Brain microvascular endothelial cell (primary cell): ENCODE measurements around the gene PTCHD4.

Experiments
- DNase-seq: peaks from one replicate; pipeline ENCODE4 v3.0.0-alpha.2; 2020
- H3K27ac ChIP-seq: fragments of 250-450 bp; sonication (Bioruptor Pico); 2 replicates; pipeline ENCODE4 v1.5.1; 2020; ENCODE audit warnings: mild to moderate bottlenecking, moderate library complexity
- H3K27me3 ChIP-seq: fragments of 250-450 bp; sonication (Bioruptor Pico); replicated peaks from 2 replicates; pipeline ENCODE4 v1.5.1; 2020; ENCODE audit warnings: mild to moderate bottlenecking
- H3K36me3 ChIP-seq: fragments of 250-450 bp; sonication (Bioruptor Pico); replicated peaks from 2 replicates; pipeline ENCODE4 v1.5.1; 2020; ENCODE audit warnings: mild to moderate bottlenecking
- H3K4me3 ChIP-seq: 2 replicates; pipeline ENCODE4 v1.5.1; 2011; ENCODE audit warnings: low read depth, mild to moderate bottlenecking, control low read depth, low read length, moderate library complexity
- in situ Hi-C: cut with HindIII; loops from 2 replicates; pipeline ENCODE4 v1.10.0; 2017; ENCODE audit warnings: low sequenced_read_pairs, low pct_ligation_motif_present
- TF ChIP-seq, protein P1 (sequence below): IDR thresholded peaks from 2 replicates; pipeline ENCODE4 v1.5.1; 2011; ENCODE audit warnings: low read depth, mild to moderate bottlenecking, moderate library complexity, low read length, control low read depth, inconsistent platforms; ENCODE audit errors: missing control alignments

PTCHD4 gene

DNA sequence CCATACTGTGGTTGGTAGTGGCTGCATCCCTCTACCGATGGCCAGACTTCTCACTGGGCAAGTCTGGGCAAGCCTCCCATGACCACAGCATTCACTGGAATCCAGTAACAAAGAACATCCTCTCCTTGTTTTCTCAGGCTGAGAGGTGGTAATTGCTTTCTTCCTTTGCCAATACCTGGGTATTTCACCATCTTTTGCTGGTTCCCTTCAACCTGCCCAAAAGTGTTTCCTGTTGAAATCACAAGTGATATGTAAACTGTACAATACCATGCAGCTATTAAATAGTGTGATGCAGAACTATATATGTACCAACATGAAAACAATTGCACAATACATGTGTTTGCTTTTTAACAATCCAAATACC, at the start of gene PTCHD4:
TSS of gene PTCHD4 (minus strand) at position 55 of the 364 bp plus-strand sequence. CDS start 42,240 bp downstream, outside the sequence.
- no peak within 1 kb of the TSS for H3K27ac ChIP-seq
- H3K4me3 ChIP-seq: peak within 1 kb of the TSS; percentile 34
- DNase-seq: peak; percentile 32
- in situ Hi-C loops: no loop called here
- H3K36me3 ChIP-seq: no peaks in the 10 kb centered on the region
- TF ChIP-seq, protein P1, sequence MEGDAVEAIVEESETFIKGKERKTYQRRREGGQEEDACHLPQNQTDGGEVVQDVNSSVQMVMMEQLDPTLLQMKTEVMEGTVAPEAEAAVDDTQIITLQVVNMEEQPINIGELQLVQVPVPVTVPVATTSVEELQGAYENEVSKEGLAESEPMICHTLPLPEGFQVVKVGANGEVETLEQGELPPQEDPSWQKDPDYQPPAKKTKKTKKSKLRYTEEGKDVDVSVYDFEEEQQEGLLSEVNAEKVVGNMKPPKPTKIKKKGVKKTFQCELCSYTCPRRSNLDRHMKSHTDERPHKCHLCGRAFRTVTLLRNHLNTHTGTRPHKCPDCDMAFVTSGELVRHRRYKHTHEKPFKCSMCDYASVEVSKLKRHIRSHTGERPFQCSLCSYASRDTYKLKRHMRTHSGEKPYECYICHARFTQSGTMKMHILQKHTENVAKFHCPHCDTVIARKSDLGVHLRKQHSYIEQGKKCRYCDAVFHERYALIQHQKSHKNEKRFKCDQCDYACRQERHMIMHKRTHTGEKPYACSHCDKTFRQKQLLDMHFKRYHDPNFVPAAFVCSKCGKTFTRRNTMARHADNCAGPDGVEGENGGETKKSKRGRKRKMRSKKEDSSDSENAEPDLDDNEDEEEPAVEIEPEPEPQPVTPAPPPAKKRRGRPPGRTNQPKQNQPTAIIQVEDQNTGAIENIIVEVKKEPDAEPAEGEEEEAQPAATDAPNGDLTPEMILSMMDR: no peak
- no peaks in the 10 kb centered on the region for H3K27me3 ChIP-seq

DNA sequence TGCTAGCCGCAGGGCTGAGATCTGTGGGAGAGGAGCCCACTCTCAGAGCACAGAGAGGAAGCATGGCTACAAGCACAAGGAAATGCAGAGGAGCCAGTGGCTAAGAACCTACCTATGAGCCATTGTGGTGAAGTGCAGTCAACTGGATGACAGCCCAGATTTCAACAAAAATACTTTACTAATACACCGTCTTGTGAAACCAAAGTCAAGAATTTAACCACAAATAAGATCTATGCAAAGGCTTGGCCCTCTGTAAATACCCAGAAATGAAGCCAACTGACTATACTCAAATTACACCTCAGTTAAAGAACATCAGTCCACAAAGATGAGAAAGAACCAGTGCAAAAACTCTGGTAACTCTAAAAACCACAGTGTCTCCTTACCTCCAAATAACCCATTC, 40.1 kb upstream of the PTCHD4 start:
- TF ChIP-seq, protein P1: no peak

DNA sequence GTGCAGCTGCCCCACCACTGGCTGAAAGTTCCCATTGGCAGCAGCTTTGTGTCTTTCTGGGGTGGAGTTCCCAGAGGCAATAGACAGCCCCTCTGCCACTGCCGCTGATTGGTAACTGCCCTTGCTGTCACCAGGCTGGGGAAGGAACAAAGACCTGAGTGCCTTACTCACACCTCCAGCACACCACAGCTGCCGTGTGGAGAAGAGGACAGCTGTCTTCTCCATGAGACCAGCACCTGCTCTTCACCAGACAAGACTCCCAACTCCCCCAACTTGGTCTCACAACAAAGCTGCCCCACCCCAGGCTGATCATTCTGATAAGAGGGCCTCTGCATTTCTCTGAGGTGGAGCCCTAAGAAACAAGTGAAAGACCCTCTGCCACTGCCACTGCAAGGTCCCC, 39.7 kb upstream of the PTCHD4 start:
- Histone ChIP-seq H3K36me3 (no peaks in the 10 kb centered on the region), H3K27ac (no peak overlapping the region), H3K4me3 (no peak overlapping the region), H3K27me3 (no peaks in the 10 kb centered on the region)
- TF ChIP-seq, protein P1: no peak
- in situ Hi-C loops: no loop called here
- no peak for DNase-seq

More for the DNA sequence above, 40.1 kb upstream of the PTCHD4 start:
- Histone ChIP-seq H3K27ac (no peak overlapping the region), H3K27me3 (no peaks in the 10 kb centered on the region), H3K36me3 (no peaks in the 10 kb centered on the region), H3K4me3 (no peak overlapping the region)
- in situ Hi-C loops: no loop called here
- DNase-seq: no peak

DNA sequence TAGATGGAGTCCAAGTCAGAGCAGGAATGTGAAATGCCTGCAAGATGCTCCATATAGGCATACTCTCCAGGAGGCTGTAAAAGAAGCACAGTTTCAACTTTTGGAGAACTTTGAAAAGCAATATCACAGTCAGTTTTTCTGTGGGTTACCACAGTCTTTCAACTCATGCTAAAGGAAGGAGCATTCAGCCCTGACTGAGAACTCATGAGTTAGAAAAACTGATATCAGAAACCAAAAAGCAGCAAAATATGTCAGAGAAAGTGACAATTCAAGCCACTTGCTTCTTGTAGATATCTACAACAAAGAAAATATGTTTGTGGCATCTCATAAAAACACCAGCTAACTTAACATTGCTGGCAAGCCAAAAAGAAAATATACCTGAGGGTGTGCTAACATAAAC, 36.1 kb upstream of the PTCHD4 start:
- no peak for DNase-seq
- TF ChIP-seq, protein P1: no peak
- H3K27me3 ChIP-seq: no peaks in the 10 kb centered on the region
- H3K4me3 ChIP-seq: no peak overlapping the region
- H3K36me3 ChIP-seq: no peaks in the 10 kb centered on the region
- in situ Hi-C loops: no loop called here
- no peak overlapping the region for H3K27ac ChIP-seq

DNA sequence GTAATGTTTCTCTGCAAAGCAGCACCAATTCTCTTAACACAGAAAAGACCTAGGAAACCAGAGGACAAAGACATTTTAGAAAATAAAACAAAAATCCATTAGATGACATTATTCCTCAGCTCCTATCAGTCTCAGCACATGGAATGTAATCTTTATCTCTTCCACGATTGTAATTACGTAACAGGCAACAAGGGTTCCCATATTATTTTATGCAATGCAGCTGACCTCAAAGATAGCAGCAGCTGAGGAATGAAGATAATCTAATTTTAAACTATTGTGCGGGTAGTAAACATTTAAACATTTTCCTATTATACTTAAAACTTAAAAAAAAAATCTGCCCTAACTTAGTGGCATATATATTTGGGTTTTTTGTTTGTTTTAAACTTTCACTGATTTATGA, 33.0 kb upstream of the PTCHD4 start:
- in situ Hi-C loops: no loop called here
- DNase-seq: peak; percentile 10
- TF ChIP-seq, protein P1: no peak
- no peaks in the 10 kb centered on the region for H3K36me3 ChIP-seq
- H3K27ac ChIP-seq: no peak overlapping the region
- no peaks in the 10 kb centered on the region for H3K27me3 ChIP-seq
- H3K4me3 ChIP-seq: no peak overlapping the region

DNA sequence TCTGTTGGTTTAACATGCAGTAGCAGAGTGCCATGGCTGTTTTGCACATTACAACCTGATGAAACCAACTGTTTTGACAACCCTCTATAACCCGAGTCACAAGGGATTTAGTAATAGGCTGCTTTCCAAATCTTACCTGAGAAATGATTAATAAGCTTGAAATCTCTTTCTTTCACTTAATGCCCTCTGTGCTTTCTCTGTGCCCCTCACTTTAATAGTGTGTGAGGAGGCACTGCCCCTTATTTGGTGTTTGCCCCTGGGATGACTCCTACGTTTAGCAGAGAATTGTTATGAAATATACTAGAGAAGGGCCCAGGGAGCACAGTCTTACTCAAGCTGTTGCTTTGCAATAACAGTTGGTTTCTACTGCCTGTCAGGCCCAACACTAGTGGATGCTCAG, 31.0 kb upstream of the PTCHD4 start:
- Histone ChIP-seq H3K27me3 (no peaks in the 10 kb centered on the region), H3K27ac (no peak overlapping the region), H3K4me3 (no peak overlapping the region), H3K36me3 (no peaks in the 10 kb centered on the region)
- DNase-seq: no peak
- TF ChIP-seq, protein P1: no peak
- in situ Hi-C loops: no loop called here
